ENCODE results near the gene TENT5A.

GRCh38 chr6:81787313-81788068 is 35.0 kb upstream of the TENT5A start:
- no peak for TF ChIP-seq POLR2AphosphoS5 (IDR thresholded peaks at IDR 0.05; ENCODE audit: borderline replicate concordance, low read depth, low read length)
- no peak for TF ChIP-seq EZH2 (IDR thresholded peaks at IDR 0.05)
- no peak for TF ChIP-seq FOXP2 (optimal IDR thresholded peaks at IDR 0.05; ENCODE audit: control extremely low read depth, extremely low read length, insufficient read depth)

Data from SK-N-MC (cell line).